Inferior parietal cortex (tissue), 1 donor: ENCODE data around the gene IPO11.
"Not testable (repeated sequence)": the region's sequence is repeated elsewhere in the genome, so short reads cannot be mapped to it uniquely, and the experiment has no call there.

ENCODE experiments used
- DNase-seq: peaks from one replicate; pipeline ENCODE4 v3.0.0-alpha.2; 2016; ENCODE audit errors: extremely low spot score

IPO11 gene

GRCh38 chr5:62596691-62597090 is 184.1 kb downstream of the IPO11 start:
- no peak for DNase-seq

GRCh38 chr5:62597314-62597713 is 184.8 kb downstream of the IPO11 start:
- no peak for DNase-seq

- no peak for DNase-seq
Observed at GRCh38 chr5:62600560-62601252, 188.1 kb downstream of the IPO11 start.

GRCh38 chr5:62603934-62604333 is 191.4 kb downstream of the IPO11 start:
- no peak for DNase-seq

GRCh38 chr5:62605638-62606037 is 193.1 kb downstream of the IPO11 start:
- no peak for DNase-seq

GRCh38 chr5:62606878-62607277 is 194.3 kb downstream of the IPO11 start:
- DNase-seq, result no peak

GRCh38 chr5:62607615-62608014 is 195.1 kb downstream of the IPO11 start:
- DNase-seq, result no peak

- DNase-seq, result no peak
Observed at GRCh38 chr5:62608529-62609511, 196.3 kb downstream of the IPO11 start.

GRCh38 chr5:62614355-62614754 is 201.8 kb downstream of the IPO11 start:
- no peak for DNase-seq

- DNase-seq, result no peak
Observed at GRCh38 chr5:62616615-62617277, 204.2 kb downstream of the IPO11 start.

- no peak for DNase-seq
Observed at GRCh38 chr5:62617943-62618342, 205.4 kb downstream of the IPO11 start.

- no peak for DNase-seq
Observed at GRCh38 chr5:62620761-62621160, 208.2 kb downstream of the IPO11 start.

- no peak for DNase-seq
Observed at GRCh38 chr5:62621280-62621679, 208.7 kb downstream of the IPO11 start.

- DNase-seq, result no peak
Observed at GRCh38 chr5:62623271-62623670, 210.7 kb downstream of the IPO11 start.

- DNase-seq, result not testable (repeated sequence)
Observed at GRCh38 chr5:62624436-62624835, 211.9 kb downstream of the IPO11 start.

GRCh38 chr5:62626534-62626933 is 214.0 kb downstream of the IPO11 start:
- no peak for DNase-seq

GRCh38 chr5:62627121-62627520 is 214.6 kb downstream of the IPO11 start:
- no peak for DNase-seq

- no peak for DNase-seq
Observed at GRCh38 chr5:62627901-62628300, 215.3 kb downstream of the IPO11 start.

- no peak for DNase-seq
Observed at GRCh38 chr5:62631909-62632580, 219.5 kb downstream of the IPO11 start.

GRCh38 chr5:62633243-62633642 is 220.7 kb downstream of the IPO11 start:
- no peak for DNase-seq

GRCh38 chr5:62640446-62640845 is 227.9 kb downstream of the IPO11 start:
- DNase-seq, result no peak

GRCh38 chr5:62642468-62642867 is 229.9 kb downstream of the IPO11 start:
- no peak for DNase-seq
